Hepatocyte (in vitro differentiated cells): ENCODE measurements around the gene CCNF. TPM values are rescaled to one million over a fixed set of nuclear protein-coding genes. Genes with fewer than 3 reads are reported as not detected.

Experiments used
- DNase-seq: peaks from one replicate; pipeline ENCODE4 v3.0.0-alpha.2; 2016; ENCODE audit warnings: low spot score
- H2AFZ ChIP-seq: fragments of 200-600 bp; sonication (generic); 2 replicates; pipeline ENCODE4 v1.6.0; 2016; ENCODE audit warnings: antibody characterized with exemption, mild to moderate bottlenecking
- H3K27ac ChIP-seq: fragments of 200-600 bp; sonication (generic); 2 replicates; pipeline ENCODE4 v1.5.1; 2016; ENCODE audit warnings: mild to moderate bottlenecking
- H3K27me3 ChIP-seq: fragments of 200-600 bp; sonication (generic); 2 replicates; pipeline ENCODE4 v1.6.1; 2016
- H3K36me3 ChIP-seq: fragments of 200-600 bp; sonication (generic); replicated peaks from 2 replicates; pipeline ENCODE4 v1.5.1; 2016; ENCODE audit warnings: low read depth; ENCODE audit not compliant: insufficient read depth
- H3K4me1 ChIP-seq: fragments of 200-600 bp; sonication (generic); 2 replicates; pipeline ENCODE4 v1.5.1; 2016; ENCODE audit warnings: mild to moderate bottlenecking, moderate library complexity; ENCODE audit not compliant: insufficient read depth
- H3K4me2 ChIP-seq: fragments of 200-600 bp; sonication (generic); 2 replicates; pipeline ENCODE4 v1.6.0; 2016
- H3K4me3 ChIP-seq: fragments of 200-600 bp; sonication (generic); 2 replicates; pipeline ENCODE4 v1.5.1; 2016; ENCODE audit warnings: mild to moderate bottlenecking
- H3K79me2 ChIP-seq: fragments of 200-600 bp; sonication (generic); 2 replicates; pipeline ENCODE4 v1.6.0; 2017; ENCODE audit warnings: mild to moderate bottlenecking
- H3K9me2 ChIP-seq: fragments of 200-600 bp; sonication (generic); replicated peaks from 2 replicates; pipeline ENCODE4 v1.6.0; 2017; ENCODE audit warnings: mild to moderate bottlenecking; ENCODE audit not compliant: insufficient read depth
- H3K9me3 ChIP-seq: fragments of 200-600 bp; sonication (generic); 2 replicates; pipeline ENCODE4 v1.5.1; 2016; ENCODE audit warnings: low read depth, mild to moderate bottlenecking
- H4K20me1 ChIP-seq: fragments of 200-600 bp; sonication (generic); 2 replicates; pipeline ENCODE4 v1.6.0; 2016; ENCODE audit warnings: mild to moderate bottlenecking; ENCODE audit not compliant: insufficient read depth, poor library complexity, severe bottlenecking
- CTCF ChIP-seq: fragments of 200-600 bp; sonication (generic); IDR thresholded peaks from 2 replicates; pipeline ENCODE4 v1.5.1; 2016; ENCODE audit warnings: antibody characterized with exemption, mild to moderate bottlenecking; ENCODE audit not compliant: poor library complexity
- EZH2 ChIP-seq: fragments of 200-600 bp; sonication (generic); IDR thresholded peaks from 2 replicates; pipeline ENCODE4 v1.6.1; 2016; ENCODE audit warnings: antibody characterized with exemption, mild to moderate bottlenecking, borderline replicate concordance
- EZH2phosphoT487 ChIP-seq: fragments of 200-600 bp; sonication (generic); IDR thresholded peaks from one replicate; pipeline ENCODE4 v1.6.1; 2018; ENCODE audit warnings: antibody characterized with exemption, mild to moderate bottlenecking, low read depth, moderate library complexity; ENCODE audit not compliant: unreplicated experiment, severe bottlenecking
- WGBS: methylation state at CpG from one replicate; pipeline ENCODE4 v1.1.6; 2016; ENCODE audit warnings: low lambda C conversion rate; ENCODE audit errors: missing lambda C conversion rate; 5-methylcytosine and 5-hydroxymethylcytosine counted together
- polyA plus RNA-seq: library from polyadenylated mRNA; unstranded; fragments of >200 nt; fragmentation: Nextera tagmentation; extraction: Ambion mirVana; gene quantifications from 2 replicates; pipeline ENCODE4 v1.2.1, GENCODE V29; 2016
- total RNA-seq: library from RNA; depleted of rRNA; stranded (reverse); fragments of >200 nt; gene quantifications from 2 replicates; pipeline ENCODE4 v1.2.3, GENCODE V29; 2014

CCNF gene
- total and polyA plus RNA-seq, 2 experiments from 2014 or later: 4.7 to 6.5 TPM

- Histone ChIP-seq H3K4me3 (no peak overlapping the region), H3K9me2 (no peaks in the 10 kb centered on the region), H2AFZ (no peak overlapping the region), H3K36me3 (no peaks in the 10 kb centered on the region), H3K27ac (no peak overlapping the region), H3K4me1 (no peaks in the 10 kb centered on the region), H4K20me1 (no peaks in the 10 kb centered on the region), H3K79me2 (no peaks in the 10 kb centered on the region), H3K9me3 (no peaks in the 10 kb centered on the region), H3K27me3 (no peaks in the 10 kb centered on the region), H3K4me2 (no peak overlapping the region)
- DNase-seq: no peak
- 97% methylated on average over 25 of the region's 25 CpGs for WGBS
- TF ChIP-seq EZH2phosphoT487 (no peak), EZH2 (no peak), CTCF (no peak)
Measured at GRCh38 chr16:2424061-2425007, 4.9 kb upstream of the CCNF start.

DNA sequence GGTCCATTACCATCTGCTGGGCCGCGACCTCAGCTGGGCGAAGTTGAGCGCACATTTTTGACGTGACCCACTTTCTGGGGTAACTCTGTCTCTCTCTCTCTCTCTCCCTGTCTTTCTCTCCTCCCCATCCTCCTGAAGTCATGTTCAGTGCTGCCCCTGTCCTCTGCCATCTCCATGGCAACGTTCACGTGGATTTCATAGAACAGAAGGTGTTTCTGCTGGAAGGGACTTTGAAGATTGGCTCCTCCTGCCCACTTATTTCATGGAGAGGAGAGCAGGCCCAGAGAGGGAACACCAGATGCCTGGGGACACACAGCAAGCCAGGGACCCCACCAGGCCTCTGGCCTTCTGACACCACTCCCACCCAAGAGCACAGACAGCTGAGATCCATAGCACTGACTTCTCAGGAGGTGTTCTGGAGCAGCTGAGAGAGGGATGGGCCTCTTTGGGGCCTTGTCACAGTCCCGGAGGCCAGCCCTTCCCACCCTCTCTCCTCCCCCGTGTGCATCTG, 4.2 kb upstream of the CCNF start:
- Histone ChIP-seq H3K9me2 (no peaks in the 10 kb centered on the region), H3K4me1 (peaks cover under 1% of the 10 kb centered on the region), H4K20me1 (no peaks in the 10 kb centered on the region), H2AFZ (no peak overlapping the region), H3K36me3 (no peaks in the 10 kb centered on the region), H3K27me3 (no peaks in the 10 kb centered on the region), H3K4me2 (no peak overlapping the region), H3K27ac (no peak overlapping the region), H3K4me3 (no peak overlapping the region), H3K9me3 (no peaks in the 10 kb centered on the region), H3K79me2 (peaks cover 2% of the 10 kb centered on the region)
- no peak for DNase-seq
- TF ChIP-seq EZH2phosphoT487 (no peak), EZH2 (no peak), CTCF (no peak)
- whole genome bisulfite sequencing: 89% methylated on average over 9 of the region's 9 CpGs

GRCh38 chr16:2425825-2426430, 3.3 kb upstream of the CCNF start:
- Histone ChIP-seq H4K20me1 (no peaks in the 10 kb centered on the region), H3K4me1 (peaks cover 9% of the 10 kb centered on the region), H3K36me3 (no peaks in the 10 kb centered on the region), H2AFZ (no peak overlapping the region), H3K4me3 (no peak overlapping the region), H3K79me2 (peaks cover 10% of the 10 kb centered on the region), H3K27me3 (no peaks in the 10 kb centered on the region), H3K4me2 (no peak overlapping the region), H3K27ac (no peak overlapping the region), H3K9me2 (no peaks in the 10 kb centered on the region), H3K9me3 (no peaks in the 10 kb centered on the region)
- 93% methylated on average over 13 of the region's 13 CpGs for WGBS
- DNase-seq: no peak
- TF ChIP-seq EZH2phosphoT487 (no peak), CTCF (no peak), EZH2 (no peak)
